HuH-7 (cell line): ENCODE results near the gene SERP2.

Source experiments
- DNase-seq: peaks from one replicate; pipeline ENCODE4 v3.0.0; 2011; ENCODE audit warnings: low spot score

Gene SERP2

DNA sequence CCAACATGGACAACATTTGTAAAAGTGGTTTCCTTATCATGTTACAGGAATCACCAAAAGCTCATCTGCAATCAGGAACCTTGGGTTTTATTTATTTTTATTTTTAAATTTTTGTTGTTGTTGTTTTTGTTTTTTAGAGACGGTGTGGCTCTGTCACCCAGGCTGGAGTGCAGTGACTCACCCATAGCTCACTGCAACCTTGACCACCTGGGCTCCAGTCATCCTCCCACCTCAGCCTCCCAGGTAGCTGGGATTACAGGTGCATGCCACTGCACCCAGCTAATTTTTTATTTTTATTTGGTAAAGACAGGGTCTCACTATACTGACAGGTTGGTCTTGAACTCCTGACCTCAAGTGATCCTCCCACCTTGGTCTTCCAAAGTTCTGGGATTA, 13.6 kb upstream of the SERP2 start:
- no peak for DNase-seq

DNA sequence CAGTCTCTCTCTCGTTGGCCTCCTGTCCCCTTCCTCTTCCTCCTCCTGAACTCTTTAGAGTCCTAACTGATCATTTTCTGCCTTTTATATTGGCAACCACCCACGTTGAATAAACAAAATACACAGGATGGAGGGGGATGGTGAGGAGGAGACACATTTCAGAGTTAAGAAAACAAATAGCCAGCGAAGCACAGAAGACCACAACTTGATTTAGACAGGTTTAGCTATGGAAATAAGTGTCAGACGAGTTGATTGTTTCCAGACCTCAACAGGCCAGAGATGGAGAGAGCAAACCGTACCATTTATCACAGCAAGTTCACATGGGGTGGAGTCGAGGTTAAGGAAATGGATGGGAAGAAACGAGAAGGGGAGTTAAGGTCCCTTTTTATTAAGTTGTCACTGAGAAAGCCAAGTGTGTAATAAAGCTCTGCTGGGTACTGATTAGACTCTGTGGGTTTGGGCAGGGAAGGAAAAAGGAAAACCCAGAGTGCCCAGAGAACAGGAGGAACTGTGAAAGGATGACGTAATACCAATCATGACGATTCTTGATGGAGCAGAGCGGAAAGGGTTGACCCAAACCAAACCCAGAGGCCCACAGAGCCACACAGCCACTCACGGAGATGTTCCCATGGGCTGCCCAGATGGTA, 11.1 kb upstream of the SERP2 start:
- DNase-seq, result no peak

DNA sequence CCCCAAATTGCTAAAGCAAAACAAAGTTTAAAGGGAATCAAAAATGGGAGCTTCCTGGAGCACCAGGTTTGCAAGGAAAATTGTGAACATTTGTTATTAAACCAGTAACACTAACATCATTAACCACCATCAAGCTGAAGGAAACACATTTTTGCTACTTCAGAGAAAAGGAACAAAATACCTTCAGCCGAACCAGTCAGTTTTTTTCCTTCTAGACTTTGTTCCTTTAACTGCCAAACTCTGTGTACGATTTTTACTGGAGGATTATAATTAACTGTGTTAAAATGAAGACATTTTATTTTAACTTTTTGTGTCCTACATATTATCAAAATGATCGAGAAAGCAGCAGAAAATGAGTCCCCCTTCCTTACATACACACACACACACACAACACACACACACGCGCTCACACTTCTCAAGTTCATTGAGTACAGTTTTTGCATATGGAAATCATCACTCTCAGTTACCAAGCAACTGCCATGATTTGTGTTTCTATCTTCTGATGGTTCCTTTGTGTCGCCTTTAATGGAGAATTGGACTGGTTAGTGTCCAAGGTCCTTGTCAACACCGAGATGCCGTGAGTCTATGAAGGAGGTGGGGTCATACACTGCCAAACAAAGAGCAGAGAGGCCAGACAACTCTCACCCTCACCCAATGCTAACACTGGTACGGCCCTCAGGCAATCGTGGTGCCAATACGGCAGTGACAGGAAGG, 9.8 kb upstream of the SERP2 start:
- DNase-seq, result no peak

DNA sequence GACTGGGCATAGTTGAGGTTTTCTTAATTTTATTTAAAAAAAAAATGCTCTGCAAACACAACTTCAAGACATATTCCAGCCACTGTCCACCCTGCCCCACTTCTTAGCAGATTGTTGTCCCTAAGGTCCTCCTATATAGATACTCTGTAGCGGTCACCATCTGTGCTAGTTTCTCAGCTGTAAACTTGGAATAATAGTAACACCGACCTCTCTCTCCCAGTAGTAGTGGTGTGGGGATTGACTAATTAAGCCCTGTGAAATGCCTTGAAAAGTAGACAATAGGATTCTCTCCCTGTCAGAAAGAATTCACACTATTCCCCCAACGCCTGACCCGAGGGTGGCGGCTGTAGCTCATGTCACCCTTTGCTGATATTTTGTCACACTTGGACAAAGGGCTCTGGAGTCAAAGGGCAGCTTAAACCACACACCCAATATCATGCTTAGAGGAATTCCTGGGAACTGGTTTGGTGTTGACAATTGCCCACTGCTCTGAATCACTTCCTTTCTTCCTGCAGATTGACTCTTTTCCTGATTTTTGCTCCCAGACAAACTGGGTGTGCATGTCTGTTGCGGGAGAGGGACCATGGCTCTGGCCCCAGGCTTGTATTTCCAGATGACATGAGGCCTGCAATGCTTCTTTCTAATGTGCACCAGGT, 9.2 kb upstream of the SERP2 start:
- DNase-seq, result no peak

DNA sequence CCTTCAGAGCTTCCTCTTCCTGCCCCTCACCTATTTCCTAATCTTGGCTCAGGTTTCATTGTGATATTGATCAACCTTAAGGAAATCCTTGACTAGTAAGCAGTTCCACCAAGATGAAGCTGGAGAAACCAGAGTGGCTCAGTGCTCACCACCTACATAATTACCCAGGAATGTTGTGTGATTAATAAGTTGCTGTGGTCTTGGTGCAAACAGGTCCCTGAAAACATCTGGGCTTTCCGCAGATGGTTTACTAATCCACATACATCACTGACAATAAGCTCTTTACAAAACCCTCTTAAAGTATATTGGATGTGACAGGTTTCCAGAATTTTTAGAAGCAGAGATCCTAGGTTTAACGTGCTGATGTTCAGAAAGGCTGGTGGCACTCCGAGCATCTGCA, 8.6 kb upstream of the SERP2 start:
- DNase-seq, result no peak

DNA sequence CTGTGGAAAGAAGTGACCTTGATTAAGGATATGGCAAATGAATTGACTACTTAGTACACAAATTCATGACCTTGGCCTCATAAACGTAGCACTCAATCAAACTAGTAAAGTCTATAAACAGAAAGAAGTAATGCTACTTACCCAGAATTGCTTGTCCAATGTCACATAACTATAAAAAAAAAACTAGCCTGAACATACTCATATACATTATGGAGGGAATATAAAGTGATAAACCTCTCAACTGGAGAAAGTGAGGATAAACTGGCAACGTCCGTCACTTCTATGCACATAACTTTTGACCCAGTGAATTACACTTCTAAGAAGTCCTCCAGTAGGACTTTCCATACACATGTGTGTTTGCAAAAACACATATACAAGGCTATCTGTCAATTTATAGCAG, 7.7 kb upstream of the SERP2 start:
- DNase-seq, result no peak

DNA sequence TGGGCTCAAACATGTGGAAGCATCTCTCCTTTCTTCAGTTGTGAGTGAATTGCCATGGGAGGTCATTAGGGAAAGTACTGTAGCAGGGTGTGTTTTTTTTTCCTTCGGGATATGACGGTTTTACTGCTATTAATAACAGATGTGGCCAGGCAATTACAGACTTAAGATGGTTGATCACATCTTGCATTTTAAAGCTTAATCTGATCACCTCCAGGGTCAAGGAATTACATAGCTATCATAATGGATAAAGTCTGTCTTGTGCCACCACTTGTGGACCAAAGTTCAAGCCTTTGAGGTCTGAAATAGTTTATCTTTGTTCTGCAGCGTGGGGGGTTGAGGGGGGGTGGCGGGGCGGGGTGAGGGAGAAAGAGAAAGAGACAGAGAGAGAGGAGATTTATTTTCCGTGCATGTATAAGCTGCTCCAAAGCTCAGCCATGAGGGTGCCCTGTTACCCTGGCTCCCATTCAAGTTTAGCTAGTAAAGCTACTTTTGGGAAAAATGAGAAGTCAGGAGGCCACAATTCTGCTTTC, 5.5 kb upstream of the SERP2 start:
- DNase-seq, result no peak

DNA sequence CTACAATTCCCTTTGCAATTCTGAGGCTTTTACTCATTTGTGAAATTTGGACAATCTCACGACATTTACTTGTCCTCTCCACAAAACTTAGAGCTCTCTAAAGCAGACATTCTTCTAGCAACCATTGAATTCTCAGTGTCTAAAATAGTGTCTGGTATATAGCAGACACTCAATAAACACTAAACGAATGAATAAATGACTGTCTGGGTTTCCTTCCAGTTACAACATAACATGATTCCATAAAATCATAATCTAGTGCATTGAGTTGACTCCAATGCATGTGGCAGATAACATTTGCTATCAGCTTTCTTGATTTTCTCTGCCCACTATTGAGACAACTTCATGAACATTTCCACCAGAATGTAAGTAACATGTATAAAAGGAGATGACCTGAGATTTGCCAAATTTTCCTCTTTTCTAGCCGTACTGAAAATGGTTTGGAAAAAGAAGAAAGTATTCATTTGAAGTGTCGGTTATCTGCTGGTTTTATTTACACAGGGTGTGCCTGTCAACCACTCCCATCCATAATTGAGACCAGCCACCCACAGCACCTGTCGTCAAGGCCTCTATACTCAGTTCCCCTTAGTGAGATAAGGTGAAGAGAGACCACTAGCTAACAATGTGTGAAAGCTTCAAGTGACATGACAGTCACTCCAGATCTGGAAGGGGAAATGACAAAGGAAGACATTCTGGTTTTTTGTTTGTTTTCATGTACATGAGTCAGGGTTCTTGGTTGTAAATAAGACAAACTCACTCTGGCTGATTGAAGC, 4.8 kb upstream of the SERP2 start:
- DNase-seq, result no peak

DNA sequence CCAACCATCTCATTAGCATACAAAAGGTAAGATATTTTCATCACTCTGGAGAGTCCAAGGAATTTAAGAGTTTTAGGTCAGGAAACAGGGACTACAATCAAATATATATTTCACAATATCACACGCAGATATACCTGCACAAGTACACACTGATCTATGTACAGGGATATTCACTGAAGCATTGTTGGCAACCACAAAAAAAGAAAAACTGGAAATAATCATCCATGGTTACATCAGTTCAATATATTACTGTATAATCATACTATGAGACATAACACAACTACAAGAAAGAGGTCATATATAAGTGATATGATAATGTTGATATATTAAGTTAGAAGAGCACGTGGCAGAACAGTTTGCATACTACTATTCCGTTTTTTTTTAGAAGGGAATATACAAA, 2.2 kb upstream of the SERP2 start:
- no peak for DNase-seq

DNA sequence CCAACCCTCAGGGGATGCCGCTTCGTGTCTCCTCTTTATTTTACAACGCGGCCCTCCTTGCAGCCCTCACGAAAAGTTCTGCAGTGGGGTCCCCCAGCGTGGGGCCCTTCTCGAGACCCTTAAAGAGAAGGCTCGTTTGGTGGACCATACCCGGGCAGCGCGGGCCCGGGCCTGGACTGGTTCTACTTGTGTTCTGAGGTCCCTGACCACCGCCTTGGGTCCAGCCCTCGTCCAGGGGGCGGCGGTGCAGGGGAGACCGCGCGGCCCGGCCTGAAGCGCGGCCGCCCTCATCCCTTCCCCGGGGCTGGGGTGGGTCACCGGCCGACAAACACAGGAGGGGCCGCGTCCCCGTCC, 400 bp upstream of the SERP2 start:
- no peak for DNase-seq

DNA sequence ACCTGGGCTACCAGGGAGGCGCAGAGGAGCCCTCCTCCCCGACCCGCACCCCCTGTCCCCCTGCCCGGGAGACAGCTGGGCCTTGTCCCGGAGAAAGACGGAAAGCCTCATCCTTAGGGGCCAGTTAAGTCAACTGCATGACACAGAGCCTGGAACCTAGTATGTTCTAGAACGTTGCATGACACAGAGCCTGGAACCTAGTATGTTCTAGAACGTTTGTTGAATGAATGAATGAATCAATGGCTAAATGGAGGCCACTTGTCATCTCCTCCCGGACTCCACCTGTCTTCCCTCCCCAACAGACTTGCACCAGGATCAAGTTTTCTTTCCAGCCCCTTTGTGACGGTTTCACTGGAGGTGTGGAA, 706 bp downstream of the SERP2 start:
- DNase-seq, result no peak

DNA sequence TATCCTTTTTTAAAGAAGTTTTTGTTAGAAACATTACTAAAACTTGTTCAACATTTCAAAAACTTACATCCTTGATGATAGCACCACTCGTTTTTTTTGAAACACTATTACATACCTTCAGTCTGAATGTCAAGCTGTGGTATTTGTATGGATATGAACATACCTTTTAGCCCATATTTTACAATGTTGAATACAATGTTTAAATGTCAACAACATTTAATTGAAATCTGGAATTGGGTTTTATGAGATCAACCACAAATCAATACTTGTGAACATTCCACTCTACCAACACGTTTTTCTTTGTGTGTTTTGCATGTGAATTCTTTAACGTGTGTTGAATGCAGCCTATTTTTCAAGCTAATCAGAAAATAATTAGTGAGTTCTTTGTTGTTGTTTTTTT, 4.7 kb downstream of the SERP2 start:
- DNase-seq, result no peak

DNA sequence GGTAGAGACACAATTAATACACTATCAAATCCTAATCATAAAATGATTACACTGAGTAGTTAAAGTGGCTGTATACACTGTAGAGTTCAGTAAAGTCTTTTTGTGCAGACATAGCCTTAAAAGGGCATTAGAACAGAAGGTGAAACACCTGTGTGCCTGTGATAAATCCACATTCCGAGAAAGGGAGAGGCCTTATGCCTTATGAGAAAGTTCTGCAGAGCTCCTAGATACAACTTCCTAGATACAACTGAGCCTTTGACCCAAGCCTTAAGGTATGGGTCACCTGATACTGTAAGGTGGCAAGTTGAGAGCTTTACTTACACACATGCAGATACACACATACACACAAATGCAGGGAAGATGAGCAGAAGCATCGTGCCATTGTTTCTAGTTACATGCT, 6.3 kb downstream of the SERP2 start:
- DNase-seq, result no peak

DNA sequence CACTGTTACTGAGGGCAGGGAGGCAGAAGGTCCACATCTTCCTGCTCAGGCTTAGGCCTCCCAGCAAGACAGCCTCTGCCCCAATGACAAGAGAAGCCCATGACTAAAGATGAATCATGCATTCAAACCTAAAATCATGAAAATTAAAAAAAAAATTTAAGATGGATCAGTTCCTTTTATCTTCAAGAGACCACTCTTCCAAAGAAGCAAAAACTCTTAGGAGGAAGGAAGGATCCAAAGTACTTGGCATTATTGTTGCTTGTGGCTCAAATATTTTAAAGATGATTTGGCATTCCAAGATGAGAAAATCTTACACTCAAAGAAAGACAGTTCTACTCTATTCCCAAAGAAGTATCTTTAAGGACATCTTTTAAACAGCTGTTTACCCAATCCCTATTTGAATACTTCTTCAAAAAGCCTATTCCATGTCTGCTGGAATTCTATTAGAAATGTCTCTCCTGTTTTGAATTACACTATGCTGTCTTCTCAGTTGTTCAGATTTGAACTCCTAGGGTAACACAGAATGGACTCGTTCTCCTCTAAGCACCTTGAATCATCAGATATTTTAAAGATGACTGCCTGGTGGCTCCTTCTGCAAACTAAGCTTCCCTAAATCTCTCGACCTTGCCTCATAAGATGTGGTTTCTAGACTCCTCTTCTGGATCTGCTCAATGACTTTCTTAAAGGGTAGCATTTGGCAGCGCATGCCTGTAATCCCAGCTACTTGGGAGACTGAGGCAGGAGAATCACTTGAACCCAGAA, 7.0 kb downstream of the SERP2 start:
- DNase-seq, result no peak

DNA sequence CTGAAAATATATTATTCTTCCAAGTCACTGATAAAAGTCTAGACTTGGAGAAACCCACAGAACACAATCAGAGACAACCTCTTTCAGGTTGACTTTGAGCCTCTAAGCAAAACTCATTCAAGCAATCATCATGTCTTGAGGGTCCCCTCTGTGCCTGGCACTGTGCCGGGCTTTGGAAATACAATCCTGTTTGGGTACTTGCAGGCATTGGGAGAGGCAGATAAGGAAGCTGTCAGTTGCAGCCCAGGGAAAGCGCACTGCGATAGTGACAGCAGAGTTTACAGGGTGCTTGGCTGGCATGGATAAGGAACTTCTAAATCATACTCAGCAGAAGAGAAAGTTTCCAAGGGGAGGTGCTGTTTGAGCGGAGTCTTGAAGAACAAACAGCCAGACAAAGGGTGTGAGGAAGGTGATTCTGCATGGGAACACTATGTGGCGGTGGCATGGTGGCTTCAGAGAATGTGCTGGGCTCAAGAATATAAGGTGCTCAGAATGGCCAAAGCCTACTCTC, 9.1 kb downstream of the SERP2 start:
- DNase-seq, result no peak

DNA sequence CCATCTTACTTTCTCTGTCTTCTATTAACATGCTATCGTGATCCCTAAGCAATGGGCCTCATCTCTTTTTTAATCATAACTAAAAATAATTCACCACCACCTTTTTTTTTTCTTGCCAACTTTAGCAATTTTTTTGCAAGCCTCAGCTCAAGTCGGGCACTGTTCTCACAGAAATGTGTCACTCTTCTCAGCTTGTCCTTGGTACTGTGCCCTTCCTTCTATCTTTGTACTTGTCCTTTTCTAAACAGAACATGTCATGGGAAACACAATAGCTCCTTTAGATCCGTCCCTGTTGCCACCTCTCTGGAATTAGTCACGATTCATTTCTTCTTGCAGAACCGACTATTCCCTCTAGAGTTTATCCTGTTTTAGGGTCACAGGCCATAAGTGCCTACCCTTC, 10.3 kb downstream of the SERP2 start:
- DNase-seq, result no peak

DNA sequence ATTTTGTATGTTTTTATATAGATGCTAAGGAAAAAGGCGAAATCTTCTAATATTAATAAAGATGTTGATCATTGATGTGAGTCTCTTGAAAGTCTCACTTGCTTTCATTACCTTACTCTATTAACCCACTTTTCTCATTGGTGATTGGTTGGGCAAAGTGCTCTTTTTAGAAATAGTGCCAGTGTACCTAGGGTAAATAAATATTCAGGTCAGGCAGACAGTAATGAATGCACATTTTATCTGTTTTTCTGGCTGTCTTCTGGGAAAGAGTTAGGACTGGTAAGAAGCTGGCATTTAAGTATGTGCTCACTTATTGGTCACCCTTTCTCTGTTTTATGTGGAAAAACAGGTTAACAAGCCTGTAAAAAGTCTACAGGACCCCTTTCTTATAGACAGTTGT, 11.2 kb downstream of the SERP2 start:
- DNase-seq, result no peak

DNA sequence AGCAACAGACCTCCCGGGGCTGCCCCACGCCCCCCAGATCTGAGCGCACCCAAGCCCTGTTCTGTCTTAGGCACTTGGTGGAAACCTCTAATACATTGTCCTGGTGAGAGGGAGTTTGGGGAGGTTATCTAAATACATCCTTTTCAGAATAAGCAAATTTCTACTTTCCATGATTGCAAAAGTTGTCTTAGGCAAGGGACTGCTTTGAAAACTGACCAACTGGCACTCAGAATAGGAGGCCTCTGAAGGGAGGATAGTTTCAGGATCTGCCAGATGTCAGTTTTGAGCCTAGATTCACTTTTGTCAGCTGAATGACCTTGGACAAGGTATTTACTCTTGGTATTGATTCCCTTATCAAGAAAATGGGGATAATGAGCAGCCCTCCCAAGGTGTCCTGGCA, 11.8 kb downstream of the SERP2 start:
- DNase-seq, result no peak

DNA sequence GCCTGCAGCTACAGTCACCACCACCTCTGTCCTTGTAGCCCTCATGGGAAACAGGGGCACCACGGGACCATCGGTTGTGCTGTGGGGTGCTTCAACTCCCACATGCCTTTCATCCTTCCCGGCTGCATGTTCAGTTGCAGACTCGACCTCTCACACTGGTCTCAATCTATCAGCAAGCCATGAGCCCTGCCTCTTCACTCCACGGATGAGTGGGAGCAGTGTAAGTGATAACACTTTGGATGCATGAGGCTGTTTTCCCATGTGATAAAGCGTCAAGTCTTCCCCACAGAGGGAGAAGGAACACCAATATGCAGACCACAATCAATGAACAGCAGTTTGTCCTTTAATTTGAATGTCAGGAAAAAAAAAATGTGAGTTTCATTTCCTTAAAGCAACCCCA, 12.2 kb downstream of the SERP2 start:
- DNase-seq, result no peak

DNA sequence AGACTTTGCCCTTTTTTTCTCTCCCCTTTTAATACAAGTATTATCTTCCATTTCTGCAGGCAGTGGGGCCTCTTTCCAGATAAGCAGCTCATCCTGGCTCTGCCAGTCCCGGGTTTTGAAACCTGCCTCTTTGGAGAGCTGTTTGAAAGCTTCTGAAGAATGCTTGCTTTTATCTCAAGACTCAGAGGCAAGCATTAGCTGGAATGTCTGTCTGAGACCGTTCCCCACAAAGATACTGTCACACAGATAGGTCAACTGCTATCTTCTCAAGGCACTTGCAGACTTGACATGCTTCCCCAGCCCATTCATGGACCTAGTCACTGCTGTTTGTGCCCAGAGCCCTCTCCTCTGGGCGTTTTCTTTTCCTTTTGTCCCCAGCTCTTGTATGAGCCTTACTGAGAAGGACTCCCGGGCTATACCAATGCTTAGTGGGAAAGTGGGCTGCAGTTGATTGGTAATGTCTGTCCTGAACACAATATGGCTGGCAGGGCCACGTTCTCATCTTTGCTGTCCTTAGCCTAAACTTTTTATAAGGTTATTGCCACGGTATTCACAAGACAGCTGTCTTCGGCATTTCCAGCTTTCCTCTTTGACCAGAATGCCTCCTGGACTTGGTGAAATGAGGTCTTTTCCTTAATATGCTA, 13.4 kb downstream of the SERP2 start:
- no peak for DNase-seq

DNA sequence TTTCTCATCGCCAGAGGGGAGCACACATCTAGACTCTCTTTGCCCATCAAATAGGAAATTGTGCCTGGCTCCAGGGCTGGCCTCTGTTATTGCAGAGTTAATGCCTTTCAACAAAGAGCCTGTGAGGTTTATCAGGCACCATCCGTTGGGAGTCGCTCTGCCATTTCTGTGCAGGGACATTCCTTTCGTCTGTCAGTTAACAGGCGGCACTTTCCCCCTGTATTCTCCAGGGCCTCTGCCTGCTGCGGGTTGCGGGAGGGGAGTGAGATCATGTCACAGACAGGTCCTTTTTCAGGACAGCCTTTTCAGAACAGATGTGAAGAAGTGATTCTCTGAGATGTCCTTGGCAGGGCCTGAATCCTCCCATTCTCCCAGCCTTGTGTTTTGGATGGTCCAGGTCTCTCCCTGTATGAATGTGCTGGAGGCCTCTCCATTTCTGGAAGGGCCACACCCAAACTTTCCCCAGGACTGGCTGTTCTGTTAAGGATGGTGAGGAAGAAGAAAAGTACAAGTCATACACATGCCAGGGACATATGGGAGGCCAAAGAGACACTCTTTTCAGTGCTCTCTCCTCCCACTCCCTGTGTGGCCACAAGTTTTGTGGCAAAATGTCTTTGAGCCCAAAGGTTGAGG, 14.9 kb downstream of the SERP2 start:
- DNase-seq, result no peak
